Calu3 (cell line): ENCODE measurements around the gene ANKFY1. TPM values are rescaled to one million over a fixed set of nuclear protein-coding genes. Genes with fewer than 3 reads are reported as not detected.

Experiments used
- BruUV-seq: library from RNA; stranded (reverse); fragments of 400-500 nt; replicated peaks from 2 replicates; lab custom pipeline; 2021; lab: Mats Ljungman, UMichigan
- CTCF ChIA-PET: fragments of 300-600 bp; sonication (Branson Sonifier 250); formaldehyde crosslinking; loops from one replicate; lab custom pipeline; 2022; ENCODE audit warnings: antibody characterized with exemption; lab: Charles Lee
- DNase-seq: peaks from one replicate; pipeline ENCODE4 v3.0.0; 2022
- H3K27ac Mint-ChIP-seq: one replicate; pipeline ENCODE4 v1.8.0; 2022; ENCODE audit warnings: mixed read lengths; ENCODE audit not compliant: unreplicated experiment
- H3K27me3 Mint-ChIP-seq: one replicate; pipeline ENCODE4 v1.8.0; 2022; ENCODE audit warnings: mixed read lengths; ENCODE audit not compliant: unreplicated experiment
- H3K36me3 Mint-ChIP-seq: one replicate; pipeline ENCODE4 v1.8.0; 2022; ENCODE audit warnings: mild to moderate bottlenecking, moderate library complexity, mixed read lengths; ENCODE audit not compliant: insufficient read depth, unreplicated experiment
- H3K4me1 Mint-ChIP-seq: one replicate; pipeline ENCODE4 v1.8.0; 2022; ENCODE audit warnings: mild to moderate bottlenecking, low read depth, mixed read lengths; ENCODE audit not compliant: unreplicated experiment
- H3K4me3 Mint-ChIP-seq: one replicate; pipeline ENCODE4 v1.8.0; 2022; ENCODE audit warnings: mild to moderate bottlenecking, low read depth, moderate library complexity, mixed read lengths; ENCODE audit not compliant: unreplicated experiment
- H3K9me3 Mint-ChIP-seq: one replicate; pipeline ENCODE4 v1.8.0; 2022; ENCODE audit warnings: low read depth, mixed read lengths; ENCODE audit not compliant: unreplicated experiment
- CTCF ChIP-seq: fragments of 200-600 bp; IDR thresholded peaks from one replicate; pipeline ENCODE4 v1.8.0; 2022; ENCODE audit warnings: antibody characterized with exemption; ENCODE audit not compliant: unreplicated experiment
- intact Hi-C: fragments of 100-400 bp; cut with micrococcal nuclease; formaldehyde crosslinking; loops from one replicate; pipeline ENCODE4 v1.10.0; 2022; ENCODE audit not compliant: unreplicated experiment
- total RNA-seq: library from RNA; stranded (reverse); gene quantifications from 2 replicates; pipeline ENCODE4 v1.2.3, GENCODE V29; 2022

The ANKFY1 gene
- total RNA-seq, 1 experiment from 2014 or later = 46.8 TPM

DNA sequence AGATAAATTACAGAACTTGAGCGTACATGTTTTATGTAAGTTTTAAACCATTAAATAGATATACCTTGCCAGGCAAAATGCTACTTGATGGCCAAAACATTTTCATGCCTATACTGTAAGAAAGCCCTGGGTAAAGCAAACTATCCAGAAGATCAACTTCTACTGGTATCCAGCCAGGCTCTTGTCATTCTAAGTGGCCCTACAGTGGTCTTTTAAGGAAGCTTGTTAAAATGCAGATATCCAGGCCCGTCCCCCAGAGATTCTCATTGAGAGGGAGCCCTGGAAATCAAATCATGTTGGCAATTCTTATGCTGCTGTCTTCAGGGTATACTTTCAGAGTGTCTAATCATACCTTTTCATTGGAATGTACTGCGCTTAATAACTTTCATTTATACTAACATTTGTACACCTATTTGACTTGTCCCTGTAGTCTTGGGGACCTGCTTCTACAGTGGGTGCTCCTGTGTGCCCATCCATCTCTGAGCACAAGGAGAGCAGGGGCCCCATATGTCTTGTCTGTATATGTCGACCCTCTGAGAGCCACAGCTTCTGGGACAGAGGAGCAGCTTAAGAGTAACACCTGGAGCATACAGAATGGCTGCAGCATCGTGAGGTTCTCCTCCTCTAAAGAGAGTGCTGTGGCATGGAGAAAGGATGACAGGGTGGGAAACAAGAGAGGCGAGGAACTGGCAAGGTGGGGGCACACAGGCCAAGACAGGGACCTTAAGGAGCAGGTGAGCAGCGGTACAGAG is 43.6 kb upstream of the ANKFY1 start:
- CTCF ChIA-PET = interaction anchor here (0.6 kb wide), 1 partner anchor 48 kb away, joined by 4 read pairs; no protein-coding TSS in a partner anchor
- intact Hi-C loops = no loop called here
- Mint-ChIP-seq H3K36me3 (peaks cover 11% of the 10 kb centered on the region), H3K27ac (no peak overlapping the region), H3K27me3 (no peaks in the 10 kb centered on the region), H3K4me3 (no peak overlapping the region), H3K4me1 (peaks cover 16% of the 10 kb centered on the region), H3K9me3 (no peaks in the 10 kb centered on the region)
- no TSS peak for BruUV-seq
- no peak for TF ChIP-seq CTCF
- DNase-seq = no peak

DNA sequence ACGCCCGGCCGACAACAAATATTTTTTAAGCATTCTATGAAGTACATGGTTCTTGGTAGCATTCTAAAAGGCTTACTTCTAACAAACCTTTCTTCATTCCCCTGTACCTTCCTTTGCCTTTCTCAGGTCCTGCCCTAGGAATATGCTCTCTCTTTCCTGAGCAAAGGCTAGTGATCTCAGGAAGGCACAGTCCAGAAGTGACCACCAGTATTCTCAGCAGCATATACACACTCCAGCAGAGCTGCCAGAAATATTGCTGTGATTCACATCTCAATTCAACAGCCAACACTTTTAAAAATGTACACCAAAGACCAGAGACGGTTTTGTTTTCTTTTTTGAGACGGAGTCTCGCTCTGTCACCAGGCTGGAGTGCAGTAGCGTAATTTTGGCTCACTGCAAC is 41.4 kb upstream of the ANKFY1 start:
- Mint-ChIP-seq H3K4me1 (peaks cover 6% of the 10 kb centered on the region), H3K4me3 (no peak overlapping the region), H3K27me3 (no peaks in the 10 kb centered on the region), H3K36me3 (peaks cover 11% of the 10 kb centered on the region), H3K27ac (no peak overlapping the region), H3K9me3 (no peaks in the 10 kb centered on the region)
- TF ChIP-seq CTCF = no peak
- CTCF ChIA-PET = no interaction called here
- intact Hi-C loops = no loop called here
- no peak for DNase-seq
- no TSS peak for BruUV-seq

DNA sequence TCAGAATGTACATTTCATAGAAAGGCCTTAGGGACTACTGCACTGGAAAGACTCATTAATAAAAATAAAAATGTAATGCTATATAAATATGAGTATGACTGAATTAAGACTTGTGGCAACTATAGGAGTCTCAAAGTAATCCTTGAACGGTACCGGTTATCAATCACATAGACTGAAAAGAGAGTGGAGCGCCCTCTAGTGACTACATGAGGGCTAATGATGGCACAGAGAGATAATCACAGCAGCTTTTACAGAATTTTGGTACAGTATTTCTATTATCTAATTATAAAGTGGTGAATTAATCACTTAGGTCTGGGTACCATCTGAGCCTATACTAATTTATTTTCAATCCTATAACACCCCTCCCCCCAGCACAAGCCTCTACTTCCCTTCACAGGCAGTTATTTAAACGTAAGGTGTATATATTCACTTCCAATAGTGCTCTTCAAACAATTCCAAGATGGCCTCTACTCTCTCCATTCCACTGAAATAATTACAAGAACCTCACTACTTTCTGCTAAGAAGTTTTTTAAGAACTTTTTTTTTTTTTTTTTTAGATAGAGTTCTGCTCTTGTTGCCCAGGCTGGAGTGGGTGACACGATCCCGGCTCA is 40.7 kb upstream of the ANKFY1 start:
- BruUV-seq = no TSS peak
- Mint-ChIP-seq H3K4me3 (no peak overlapping the region), H3K4me1 (no peaks in the 10 kb centered on the region), H3K27ac (no peak overlapping the region), H3K36me3 (peaks cover 11% of the 10 kb centered on the region), H3K9me3 (no peaks in the 10 kb centered on the region), H3K27me3 (no peaks in the 10 kb centered on the region)
- no peak for TF ChIP-seq CTCF
- intact Hi-C loops = no loop called here
- CTCF ChIA-PET = interaction anchor here (0.8 kb wide), 1 partner anchor 88 kb away, joined by 3 read pairs; no protein-coding TSS in a partner anchor
- peak; percentile 24 for DNase-seq

GRCh38 chr17:4301066-4301465 is 37.3 kb upstream of the ANKFY1 start:
- Mint-ChIP-seq H3K27ac (no peak overlapping the region), H3K27me3 (no peaks in the 10 kb centered on the region), H3K36me3 (peaks cover 10% of the 10 kb centered on the region), H3K4me3 (no peak overlapping the region), H3K4me1 (no peaks in the 10 kb centered on the region), H3K9me3 (no peaks in the 10 kb centered on the region)
- no peak for TF ChIP-seq CTCF
- BruUV-seq = no TSS peak
- DNase-seq = no peak
- intact Hi-C loops = no loop called here
- CTCF ChIA-PET = no interaction called here
